Sigmoid colon (tissue), 4 donors: ENCODE measurements around the gene CDC6.

ENCODE experiments used
- CTCF ChIP-seq, 4 experiments: fragments of 450-650 bp in 3 of 4; fragments of 200-600 bp in 1 of 4; IDR thresholded peaks; one replicate each; pipeline ENCODE4 v1.5.1; 2016 to 2019; ENCODE audit warnings: antibody characterized with exemption in 4 of 4, mild to moderate bottlenecking in 3 of 4, moderate library complexity in 2 of 4
- EP300 ChIP-seq, 4 donors: sonication (generic); formaldehyde crosslinking; IDR thresholded peaks; one replicate each; pipeline ENCODE4 v1.6.1; 2017; ENCODE audit warnings: antibody characterized with exemption in 4 of 4
- POLR2A ChIP-seq, 2 donors: fragments of 450-650 bp; IDR thresholded peaks; one replicate each; pipeline ENCODE4 v1.6.1; 2016; ENCODE audit warnings: antibody characterized with exemption in 2 of 2, mild to moderate bottlenecking in 2 of 2, moderate library complexity in 2 of 2
- POLR2AphosphoS5 ChIP-seq, 4 donors: sonication (generic); formaldehyde crosslinking; IDR thresholded peaks; one replicate each; pipeline ENCODE4 v1.6.1; 2017; ENCODE audit warnings: antibody characterized with exemption in 4 of 4

DNA sequence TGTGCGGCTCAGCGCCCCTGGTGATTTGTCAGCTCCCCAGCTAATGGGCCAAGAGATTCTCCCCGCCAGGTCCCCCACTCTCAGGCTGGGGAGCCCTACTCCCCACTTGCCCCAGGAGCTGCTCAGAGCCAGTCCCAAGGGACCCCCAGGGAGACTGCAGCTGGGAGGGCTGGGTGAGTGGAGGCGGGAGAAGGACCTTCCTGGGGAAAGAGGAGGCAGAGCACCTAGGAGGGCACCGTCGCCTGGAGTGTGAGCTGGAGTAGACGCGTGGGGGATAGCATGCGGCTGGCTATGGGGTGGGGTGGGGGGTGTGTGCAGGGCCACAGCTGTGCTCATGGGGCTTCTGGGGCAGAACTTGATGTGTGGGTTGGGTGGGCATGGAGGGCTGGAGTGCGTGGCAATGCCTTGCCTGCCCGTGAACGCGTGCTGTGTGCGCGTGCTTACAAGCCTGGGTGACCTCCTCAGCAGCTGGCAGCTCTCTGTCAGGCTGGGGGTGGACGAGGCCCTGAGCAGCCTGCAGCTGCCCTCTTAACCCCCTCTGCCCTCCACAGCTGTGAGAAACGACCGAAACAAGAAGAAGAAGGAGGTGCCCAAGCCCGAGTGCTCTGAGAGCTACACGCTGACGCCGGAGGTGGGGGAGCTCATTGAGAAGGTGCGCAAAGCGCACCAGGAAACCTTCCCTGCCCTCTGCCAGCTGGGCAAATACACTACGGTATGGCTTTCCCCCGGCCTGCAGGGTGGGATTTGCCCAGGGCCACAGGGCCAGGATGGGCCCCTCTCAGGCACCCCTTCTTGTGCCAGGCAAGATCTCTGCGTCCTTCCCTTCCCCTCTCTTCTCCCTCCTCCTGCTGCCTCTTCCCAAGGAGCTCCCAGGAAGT lies 63.9 kb downstream of the CDC6 start:
- TF ChIP-seq CTCF (IDR thresholded peaks at IDR 0.05), result no peak
- TF ChIP-seq POLR2A (IDR thresholded peaks at IDR 0.05), result no peak
- no peak for TF ChIP-seq EP300 (IDR thresholded peaks at IDR 0.05)
- TF ChIP-seq POLR2AphosphoS5 (IDR thresholded peaks at IDR 0.05), result no peak
